Keratinocyte (primary cell): ENCODE results near the gene MED29.

ENCODE experiments used
- CTCF ChIP-seq, 3 experiments: IDR thresholded peaks in 1 of 3; conservative IDR thresholded peaks in 1 of 3; optimal IDR thresholded peaks in 1 of 3; 2 replicates in 2 of 3; 3 replicates in 1 of 3; pipeline versions ENCODE3 to v1.5.1; 2011; ENCODE audit warnings: low read length in 3 of 3, mild to moderate bottlenecking in 3 of 3, moderate library complexity in 2 of 3, control low read depth in 1 of 3, inconsistent platforms in 1 of 3; ENCODE audit not compliant: insufficient read depth in 2 of 3; ENCODE audit errors: extremely low read depth in 1 of 3
- EZH2 ChIP-seq: IDR thresholded peaks from one replicate; pipeline ENCODE4 v1.6.1; 2012; ENCODE audit warnings: inconsistent platforms, mild to moderate bottlenecking, low read length, moderate library complexity

GRCh38 chr19:39436350-39436716 lies 45.2 kb downstream of the MED29 start:
- TF ChIP-seq CTCF (optimal IDR thresholded peaks at IDR 0.05 in 1 of 3, IDR thresholded peaks at IDR 0.05 in 1 of 3, conservative IDR thresholded peaks at IDR 0.05 in 1 of 3; ENCODE audit: extremely low read depth in 1 of 3, insufficient read depth in 2 of 3, low read length in 3 of 3): no peak
- no peak for TF ChIP-seq EZH2
